Measurements from ENCODE around the gene BORCS5.
A peak's percentile ranks its signal among the peaks of the same experiment; 100 is the strongest.

BORCS5 gene

DNA sequence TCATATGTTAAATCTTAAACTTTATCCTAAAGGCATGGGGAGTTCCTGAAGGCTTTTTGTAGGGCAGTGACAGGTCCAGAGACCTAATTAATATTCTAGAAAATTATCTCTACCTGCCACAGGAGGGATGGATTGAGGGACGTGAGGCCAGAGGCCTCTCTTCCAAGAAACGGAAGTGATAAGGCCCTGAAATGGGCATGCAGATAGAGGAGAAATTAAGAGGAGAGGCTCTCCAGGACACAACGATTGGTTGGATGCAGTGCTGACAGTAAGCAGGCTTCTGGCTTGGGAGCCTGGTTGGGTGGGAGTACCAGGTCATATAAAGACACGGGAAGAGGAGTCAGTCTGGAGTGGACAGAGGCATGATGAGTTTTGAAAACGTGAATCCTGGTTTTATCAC is 3.1 kb upstream of the BORCS5 start:
- DNase-seq: no peak

DNA sequence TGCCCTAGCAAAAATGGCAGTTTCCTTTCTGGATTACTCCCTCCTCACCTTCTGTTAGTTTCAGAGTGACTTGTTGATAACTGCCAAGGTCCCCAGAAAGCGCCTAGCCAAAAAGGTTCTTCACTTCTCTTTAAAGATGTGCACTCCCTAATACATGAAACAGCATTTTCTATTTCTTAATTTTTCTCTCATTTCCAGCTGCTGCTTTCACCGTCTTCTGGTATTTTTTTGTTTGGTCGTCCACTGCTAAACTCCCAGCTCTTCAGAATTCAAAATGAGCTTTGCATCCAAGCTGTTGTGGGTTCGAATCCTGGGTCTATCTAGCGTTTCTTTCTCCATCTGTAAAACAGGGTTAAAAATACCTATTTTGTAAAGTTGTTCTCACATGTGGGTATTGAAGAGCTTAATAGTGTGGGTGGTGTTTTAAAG is 397 bp upstream of the BORCS5 start:
- DNase-seq: no peak

DNA sequence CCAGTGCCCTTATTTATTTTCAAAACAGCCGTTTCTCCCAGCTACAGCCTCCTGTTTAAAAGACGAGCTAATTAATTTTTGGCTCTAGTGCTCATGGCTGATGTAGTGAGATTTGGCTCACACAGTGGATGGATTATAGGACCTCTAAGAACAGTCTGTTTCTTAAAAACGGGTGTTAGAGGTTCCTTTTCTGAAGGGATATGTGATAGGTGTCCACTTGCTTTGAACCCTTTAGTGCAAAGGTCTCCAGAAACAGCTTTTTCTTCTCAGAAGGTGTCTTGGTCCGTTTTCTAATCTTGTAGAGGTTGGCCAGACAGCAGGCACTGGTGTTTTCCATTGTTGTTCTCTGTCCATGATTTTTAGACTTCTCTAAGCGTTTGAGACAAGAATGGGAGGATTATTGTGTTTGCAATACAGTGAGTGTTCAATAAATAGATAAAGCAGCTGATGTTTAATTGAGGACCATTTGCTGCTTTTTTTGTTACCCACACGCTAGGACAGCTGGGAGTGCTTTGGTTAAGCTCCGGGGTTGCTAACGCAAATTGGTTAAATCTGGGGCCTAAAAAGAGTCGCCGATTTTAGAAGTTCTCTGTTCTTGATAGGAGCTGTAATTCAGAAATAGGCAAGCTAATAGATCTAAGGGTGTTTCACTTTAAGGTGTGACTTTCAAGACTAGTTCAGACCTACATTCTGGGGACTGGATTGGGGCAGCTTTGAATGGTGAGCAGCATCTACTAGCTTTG is 1.0 kb downstream of the BORCS5 start:
- peak; percentile 44 for DNase-seq

DNA sequence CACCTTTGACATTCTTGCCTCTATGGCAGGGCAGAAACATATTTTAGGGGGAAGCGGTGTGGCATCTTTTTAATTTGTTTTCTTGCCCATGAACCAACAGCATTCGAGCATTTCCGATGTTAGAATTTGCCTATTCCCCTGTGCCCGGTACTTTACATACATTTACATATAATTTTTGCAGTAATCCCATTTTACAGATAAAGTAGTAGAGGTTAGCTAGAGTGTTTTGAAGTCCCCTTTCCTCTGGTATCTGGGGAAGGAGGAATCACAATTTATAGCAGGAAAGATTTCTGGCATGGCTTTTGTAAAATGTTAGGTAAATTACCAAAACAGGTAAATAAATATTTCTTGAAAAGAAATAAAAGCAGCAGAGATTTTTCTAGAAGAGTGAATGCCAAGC is 1.6 kb downstream of the BORCS5 start:
- DNase-seq: no peak

DNA sequence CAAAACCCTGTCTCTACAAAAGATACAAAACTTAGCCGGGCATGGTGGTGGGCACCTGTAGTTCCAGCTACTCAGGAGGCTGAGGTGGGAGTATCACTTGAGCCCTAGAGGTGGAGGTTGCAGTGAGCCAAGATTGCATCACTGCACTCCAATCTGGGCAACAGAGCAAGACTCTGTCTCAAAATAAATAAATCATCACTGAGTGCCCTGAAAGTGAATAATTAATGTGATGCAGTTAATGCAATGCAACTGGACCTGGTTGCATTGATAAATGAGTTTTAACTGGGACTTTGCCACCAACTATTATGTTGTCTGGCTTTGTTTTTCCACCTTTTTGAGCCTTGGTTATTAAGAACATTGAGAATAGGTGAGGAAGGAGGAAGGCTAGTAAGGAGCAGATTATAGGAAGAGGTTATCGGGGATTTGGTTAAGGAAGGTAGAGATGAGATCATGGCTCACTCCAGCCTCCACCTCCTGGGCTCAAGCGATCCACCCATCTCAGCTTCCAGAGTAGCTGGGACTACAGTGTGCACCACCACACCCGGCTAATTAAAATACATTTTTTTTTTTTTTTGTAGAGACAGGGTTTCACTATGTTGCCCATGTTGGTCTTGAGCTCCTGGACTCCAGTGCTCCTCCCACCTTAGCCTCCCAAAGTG is 8.0 kb downstream of the BORCS5 start:
- no peak for DNase-seq

DNA sequence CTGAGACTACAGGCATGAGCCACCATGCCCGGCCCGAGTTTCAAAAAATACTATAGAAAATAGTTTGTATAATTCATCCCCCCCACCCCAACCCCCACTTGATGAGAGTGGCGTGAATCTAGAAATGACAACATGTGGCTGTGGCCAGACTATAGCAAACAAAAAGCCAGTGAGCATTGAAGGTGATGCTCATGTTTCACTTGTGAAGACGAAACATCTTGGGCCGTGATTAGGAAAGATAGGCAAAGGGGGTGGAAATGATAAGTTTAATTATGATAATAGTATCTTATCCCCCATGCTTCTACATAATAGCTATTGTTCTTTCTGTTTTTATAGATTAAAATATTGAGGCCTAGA is 8.5 kb downstream of the BORCS5 start:
- no peak for DNase-seq

DNA sequence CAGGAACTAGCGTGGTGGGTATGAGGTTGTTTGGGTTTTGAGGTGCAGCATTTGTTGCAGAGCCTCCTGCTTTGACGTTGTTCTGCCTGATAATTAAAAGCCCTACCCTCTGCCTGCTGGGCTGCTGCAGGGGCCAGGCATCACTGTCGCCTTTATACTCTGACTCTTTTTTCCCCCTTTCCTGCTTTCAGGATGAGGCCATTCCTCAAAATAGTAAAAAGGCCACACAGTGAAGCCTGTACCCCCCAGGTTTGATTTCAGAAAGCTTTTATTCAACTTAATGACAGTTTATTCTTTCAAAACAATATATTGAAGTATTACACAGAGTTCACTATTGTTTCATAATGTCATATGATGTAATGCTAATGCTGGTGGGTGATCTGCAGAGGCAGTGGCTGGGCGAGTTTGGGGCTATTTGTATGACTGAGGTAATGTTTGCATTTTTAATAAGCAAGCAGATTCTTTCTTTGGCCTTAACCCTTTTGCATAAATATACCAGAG is 9.1 kb downstream of the BORCS5 start:
- DNase-seq: no peak

DNA sequence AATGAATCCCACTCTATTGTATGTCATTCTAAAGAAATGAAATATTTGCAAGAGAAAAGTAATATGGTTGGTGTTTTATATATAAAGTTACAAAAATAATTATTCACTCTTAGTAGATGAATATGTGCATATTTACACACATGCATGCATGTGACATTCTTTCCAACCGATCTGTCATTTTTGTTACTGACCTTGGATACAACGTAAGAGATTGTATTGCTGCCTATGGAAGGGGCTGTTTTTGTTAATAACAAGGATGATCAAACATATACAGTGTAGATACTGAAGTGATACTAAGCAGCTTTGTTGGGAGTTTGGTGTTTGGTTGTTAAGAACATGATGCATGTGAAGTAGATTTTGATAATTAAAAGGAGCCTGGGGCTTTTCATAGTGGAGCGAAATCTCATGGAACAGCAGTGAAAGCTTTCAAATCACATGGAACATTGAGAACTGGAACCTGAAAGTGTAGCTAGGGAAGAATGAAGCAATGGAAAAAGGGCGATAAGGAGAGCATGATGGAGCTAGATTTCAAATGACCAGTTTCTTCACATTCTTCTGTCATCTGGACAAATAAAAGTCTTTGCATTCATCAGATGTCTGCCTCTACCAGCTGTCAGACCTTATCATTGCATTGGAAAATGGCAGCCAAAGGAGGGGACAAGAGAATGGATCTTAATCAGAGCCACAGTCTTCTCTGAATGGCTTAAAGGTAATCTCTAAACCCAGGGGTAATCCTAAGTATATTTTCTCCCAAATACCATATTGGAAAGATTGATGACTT is 10.0 kb downstream of the BORCS5 start:
- DNase-seq: no peak

DNA sequence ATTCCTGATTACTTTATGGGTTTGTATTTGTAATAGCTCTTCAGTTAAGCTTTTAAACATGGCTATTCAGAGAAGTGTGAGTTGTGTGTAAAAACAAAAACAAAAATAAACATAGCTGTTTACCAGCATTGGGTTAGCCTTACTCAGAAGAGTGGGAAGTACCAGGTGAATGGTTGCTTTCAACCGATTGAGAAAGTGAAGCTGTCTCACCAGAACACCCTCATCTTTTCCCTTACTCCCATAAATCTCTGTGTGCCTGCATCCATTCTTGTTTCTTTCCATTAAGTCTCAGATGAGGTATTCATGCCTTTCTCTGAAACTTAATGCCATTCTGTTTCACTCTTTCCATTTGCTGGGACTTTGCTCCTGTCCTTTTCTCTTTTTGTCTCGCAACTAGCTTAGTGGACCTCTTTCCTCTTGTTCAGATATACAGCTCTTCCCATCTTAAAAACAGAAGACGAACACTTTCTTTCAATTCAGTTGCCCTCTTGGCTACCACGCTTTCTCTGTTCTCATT is 10.7 kb downstream of the BORCS5 start:
- no peak for DNase-seq

DNA sequence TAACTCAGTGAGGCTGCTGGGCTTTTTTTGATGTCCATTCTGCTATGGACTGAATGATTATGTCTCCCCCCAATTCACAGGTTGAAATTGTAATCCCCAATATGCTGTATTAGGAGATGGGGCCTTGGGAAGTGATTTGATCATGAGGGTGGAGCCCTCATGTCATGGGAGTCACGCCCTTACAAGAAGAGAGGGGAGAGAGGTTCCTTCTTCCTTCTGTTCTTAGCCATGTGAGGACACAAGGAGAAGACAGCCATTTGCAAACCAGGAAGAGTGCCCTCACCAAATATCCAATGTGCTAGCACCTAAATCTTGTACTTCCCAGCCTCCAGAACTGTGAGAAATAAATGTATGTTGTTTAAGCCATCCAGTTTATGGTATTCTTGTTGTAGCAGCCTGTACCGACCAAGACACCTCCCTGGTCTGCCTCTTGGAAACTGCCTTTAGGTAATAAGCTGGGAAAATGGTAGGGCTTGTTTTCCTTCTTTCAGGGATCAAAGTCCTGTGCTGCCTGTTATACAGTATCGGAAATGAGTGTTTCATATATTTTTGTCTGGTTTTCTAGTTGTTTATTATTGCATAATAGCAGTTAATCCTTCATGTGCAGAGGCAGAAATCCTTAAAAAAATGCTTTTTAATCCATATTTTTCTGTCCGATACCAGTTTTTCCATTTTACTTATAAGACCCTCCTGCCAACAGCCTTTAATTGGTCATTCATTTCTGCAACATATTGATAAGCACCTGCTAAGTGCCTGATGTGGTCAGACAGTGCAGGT is 16.3 kb downstream of the BORCS5 start:
- no peak for DNase-seq

DNA sequence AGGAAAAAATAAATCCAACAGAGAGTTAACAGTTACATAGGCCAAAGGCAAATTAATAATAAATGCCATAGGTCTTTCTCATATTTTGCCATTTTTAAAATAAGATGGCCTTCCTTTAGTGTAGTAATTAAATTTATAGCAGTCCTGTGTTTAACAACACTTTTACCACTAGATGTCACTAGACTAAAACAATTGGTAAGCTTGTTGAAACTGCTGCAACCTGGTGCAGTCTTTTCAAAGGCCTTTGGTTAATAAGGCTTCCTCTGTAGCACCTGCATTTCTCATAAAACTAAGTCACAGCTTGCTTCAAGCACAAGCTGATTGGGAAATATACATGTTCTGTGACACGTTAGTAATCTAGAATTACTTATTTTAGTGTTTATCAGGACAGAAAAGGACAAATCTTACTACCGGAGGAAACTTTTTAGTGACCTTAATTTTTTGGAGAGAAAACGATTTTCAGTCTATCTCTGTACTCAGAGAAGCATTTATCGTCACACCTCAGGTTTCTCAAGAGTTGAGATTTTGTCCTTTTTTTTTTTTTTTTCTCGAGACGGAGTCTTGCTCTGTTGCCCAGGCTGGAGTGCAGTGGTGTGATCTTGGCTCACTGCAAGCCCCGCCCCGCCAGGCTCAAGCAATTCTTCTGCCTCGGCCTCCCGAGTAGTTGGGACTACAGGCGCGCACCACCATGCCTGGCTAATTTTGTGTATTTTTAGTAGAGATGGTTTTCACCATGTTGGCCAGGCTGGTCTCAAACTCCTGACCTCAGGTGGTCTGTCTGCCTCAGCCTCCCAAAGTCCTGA is 20.0 kb downstream of the BORCS5 start:
- peak; percentile 68 for DNase-seq

DNA sequence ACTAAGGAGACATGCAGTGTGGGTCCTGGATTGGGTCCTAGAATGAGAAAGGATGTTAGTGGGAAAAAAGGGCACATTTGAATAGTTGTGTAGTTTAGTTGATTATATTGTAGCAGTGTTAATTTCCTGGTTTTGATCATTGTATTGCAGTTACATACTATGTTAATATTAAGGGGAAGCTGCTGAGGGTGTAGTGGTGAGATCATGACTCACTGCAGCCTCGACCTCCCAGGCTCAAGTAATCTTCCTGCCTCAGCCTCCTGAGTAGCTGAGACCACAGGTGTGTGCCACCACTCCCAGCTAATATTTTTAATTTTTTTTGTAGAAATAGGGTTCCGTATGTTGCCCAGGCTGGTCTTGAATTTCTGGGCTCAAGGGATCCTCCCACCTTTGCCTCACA is 21.7 kb downstream of the BORCS5 start:
- no peak for DNase-seq

DNA sequence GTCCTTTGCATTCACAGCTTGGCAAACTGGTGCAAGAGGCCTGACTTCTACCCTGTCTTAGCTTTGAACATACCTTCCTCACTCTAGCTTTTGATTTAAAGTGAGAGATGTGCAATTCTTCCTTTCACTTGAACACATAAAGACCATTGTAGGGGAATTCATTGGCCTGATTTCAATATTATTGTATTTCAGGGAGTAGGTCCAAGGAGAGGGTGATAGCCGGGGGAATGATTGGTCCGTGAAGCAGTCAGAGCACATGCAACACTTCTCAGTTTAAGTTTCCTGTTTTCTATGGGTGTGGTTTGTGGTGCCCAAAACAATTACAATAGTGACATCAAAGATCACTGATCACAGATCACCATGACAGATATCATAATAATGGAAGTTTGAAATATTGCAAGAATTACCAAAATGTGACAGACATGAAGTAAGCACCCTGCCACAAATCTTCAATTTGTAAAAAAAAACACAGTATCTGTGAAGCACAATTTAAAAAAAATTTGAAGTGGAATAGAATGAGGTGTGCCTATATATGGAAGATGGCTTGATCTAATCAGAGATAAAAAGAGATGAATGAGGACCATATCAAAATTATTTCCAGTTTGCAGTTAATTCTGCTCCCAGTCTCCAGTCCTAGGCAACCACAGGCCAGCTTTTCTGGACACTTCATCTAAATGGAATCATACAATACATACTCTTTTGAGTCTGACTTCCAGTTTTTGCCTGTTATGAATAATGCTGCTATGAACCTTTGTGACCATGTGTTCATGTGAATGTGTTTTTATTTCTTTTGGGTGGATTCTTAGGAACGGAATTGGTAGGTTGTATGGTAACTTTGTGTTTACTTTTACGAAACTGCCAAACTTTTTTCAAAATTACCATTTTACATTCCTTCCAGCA is 23.2 kb downstream of the BORCS5 start:
- no peak for DNase-seq

DNA sequence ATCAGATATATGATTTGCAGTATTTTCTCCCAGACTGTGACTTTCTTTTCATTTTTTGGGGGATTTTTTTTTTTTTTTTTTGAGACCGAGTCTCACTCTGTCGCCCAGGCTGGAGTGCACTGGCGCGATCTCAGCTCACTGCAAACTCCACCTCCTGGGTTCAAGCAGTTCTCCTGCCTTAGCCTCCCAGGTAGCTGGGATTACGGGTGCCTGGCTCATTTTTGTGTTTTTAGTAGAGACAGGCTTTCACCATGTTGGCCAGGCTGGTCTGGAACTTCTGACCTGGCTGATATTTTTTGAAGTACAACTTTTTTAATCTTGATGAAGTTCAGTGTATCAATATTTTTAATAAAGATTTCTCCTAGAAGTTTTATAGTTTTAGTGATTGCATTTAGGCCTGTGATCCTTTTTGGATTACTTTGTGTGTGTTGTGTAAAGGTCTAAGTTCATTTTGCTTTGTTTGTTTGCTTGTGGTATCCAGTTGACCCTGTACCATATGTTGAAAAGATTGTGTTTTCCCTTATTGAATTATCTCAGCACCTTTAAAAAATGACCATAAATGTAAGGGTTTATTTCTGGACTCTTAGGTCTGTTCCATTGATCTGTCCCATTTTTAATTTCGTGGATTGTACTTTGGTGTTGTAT is 24.2 kb downstream of the BORCS5 start:
- no peak for DNase-seq

DNA sequence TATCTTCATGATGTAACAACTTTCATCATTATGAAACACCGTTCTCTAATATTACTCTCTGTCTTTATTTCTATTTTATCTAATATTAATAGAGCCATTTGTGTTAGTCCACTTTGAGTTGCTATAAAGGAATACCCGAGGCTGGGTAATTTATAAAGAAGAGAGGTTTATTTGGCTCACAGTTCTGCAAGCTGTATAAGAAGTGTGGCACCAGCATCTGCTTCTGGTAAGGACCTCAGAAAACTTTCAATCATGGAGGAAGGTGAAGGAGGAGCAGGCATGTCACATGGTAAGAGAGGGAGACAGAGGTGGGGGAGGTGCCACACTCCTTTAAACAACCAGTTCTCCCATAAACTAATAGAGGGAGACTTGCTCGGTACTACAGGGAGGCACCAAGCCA is 25.1 kb downstream of the BORCS5 start:
- no peak for DNase-seq

DNA sequence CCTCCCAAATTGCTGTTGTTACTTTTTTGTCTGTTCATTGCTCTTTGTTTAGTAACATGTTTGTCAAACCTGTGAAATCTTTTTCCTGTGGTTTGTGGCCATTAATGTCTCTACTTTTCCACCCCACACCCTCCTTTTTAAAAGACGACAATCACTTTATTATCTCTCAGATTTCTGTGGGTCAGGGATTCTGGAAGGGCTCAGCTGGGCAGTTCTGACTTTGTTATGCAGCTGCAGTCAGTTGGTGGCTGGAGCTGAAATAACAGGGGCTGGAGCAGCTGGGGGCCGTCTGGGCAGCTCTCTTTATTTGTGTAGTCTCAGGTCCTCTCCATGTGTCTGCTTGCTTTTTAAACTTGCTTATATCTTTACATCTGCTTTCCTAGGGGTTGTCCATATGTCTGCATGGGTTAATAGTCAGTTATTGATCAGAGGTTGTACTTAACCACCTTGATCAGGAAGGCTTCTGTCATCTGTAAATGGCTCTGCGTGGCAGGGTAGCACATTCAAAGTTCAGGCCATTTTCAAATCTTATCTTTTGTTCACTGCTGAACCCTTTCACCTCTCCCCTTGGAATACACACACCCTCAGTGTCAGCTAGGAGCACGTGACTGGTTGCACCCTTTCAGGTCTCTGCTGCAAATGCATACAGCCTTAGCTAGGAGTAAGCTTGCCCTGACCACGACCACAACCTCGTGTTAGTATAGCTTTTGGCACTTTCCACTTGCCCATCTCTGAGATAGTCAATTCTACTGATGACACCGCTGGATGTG is 27.9 kb downstream of the BORCS5 start:
- DNase-seq: no peak

DNA sequence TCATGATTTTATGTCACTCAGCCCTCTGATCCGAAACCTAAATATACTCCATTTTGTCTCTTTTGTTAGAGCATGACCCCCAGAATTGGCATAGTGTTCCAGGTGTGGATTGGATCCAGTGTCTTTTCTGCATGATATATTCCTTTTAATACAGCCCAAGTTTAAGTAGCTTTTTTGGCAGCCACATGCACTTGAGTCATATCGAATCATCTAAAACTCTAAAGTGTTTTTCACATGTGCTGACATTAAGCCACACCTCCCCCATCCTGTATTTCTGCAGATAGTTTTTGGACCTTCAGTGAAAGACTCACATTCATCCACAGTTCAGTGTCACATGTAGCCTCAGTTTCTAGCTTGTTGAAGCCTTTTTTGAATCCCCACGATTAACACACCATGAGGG is 30.6 kb downstream of the BORCS5 start:
- no peak for DNase-seq

DNA sequence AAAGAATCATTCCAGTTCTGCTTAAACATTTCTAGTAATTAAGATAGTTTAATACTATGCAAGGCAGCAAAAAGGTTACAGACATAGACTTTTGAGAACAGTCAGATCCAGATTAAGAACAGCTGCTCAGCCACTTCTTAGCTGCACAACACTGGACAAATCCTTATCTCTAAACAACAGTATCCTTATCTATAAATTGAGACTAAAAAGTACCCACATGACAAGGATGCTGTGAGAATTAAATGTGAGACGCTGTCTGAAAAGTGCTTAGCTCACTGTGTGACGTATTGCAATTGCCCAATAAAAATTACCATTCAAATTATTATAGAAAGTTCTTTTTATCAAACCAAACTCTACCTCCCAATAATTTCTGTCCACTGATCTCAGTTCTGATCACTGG is 35.5 kb downstream of the BORCS5 start:
- DNase-seq: no peak

DNA sequence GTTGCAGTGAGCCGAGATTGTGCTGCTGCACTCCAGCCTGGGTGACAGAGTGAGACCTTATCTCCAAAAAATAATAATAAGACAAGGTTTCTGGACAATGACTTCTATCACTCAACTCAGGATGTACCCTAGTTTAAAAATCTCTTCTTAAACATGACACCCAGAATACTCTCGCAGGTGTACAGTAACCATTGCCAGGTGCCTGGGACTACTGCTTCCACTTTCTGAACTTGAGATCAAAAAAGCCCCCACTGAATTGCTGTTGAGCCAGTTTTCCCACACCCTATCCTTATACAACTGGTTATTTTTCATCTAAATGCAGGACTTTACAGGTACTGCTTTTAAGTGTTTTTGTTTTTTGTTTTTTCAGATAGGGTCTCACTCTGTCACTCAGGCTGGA is 36.3 kb downstream of the BORCS5 start:
- DNase-seq: no peak

DNA sequence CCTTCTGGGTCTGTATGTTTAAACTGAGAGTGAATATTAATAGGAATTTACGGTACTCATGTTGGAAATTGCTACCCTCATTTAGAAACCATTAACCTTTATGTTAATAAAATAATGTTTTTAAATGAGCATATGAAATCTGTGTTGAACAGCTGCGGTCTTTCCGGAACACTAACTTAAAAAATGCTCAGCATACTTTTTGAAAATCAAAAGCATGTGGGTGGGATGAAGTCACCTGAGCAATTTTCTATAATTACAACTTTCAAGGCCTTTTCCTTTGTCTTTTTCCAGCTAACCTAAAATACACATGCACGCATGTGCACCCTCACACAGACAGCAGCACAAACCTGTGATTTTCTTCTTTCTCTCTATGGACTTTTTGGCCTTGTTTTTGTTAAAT is 39.8 kb downstream of the BORCS5 start:
- DNase-seq: peak; percentile 16
